ENCODE measurements around the gene ERMAP. TPM values are rescaled to one million over a fixed set of nuclear protein-coding genes. Genes with fewer than 3 reads are reported as not detected.

The ERMAP gene
- total and polyA plus RNA-seq, 10 of the 15 experiments (the other 5 are each of a cell fraction or from before 2014, with no cell fraction given) = 1.4 to 6.8 (median 4.1) TPM

DNA sequence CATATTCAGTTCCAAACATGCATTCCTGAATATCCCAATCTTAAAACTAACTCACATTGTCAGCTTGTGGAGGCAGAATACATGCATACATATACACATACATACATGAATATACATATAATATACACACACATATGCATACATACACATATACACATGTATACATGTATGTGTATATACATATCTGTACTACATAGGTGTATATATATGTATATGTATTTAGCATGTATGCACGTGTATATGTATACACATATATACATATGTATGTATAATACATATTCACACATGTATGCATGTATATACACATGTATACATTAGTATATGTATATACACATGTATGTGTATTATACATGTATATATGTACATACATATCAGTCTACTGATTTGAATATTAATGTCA, 28.3 kb downstream of the ERMAP start:
- FAIRE-seq = peak; percentile 57
- whole genome bisulfite sequencing (ENCODE audit: insufficient coverage, insufficient replicate concordance, low lambda C conversion rate, missing lambda C conversion rate) = 78% methylated on average over 1 of the region's 1 CpG
- intact Hi-C loops (cut with micrococcal nuclease; ENCODE audit: unreplicated experiment) (loop anchor here (5.0 kb wide), 1 partner anchor 78 kb away; the partner anchor contains the start of genes C1orf50 and P3H1), in situ Hi-C loops (cut with MboI) (no loop called here)
- no peak for ATAC-seq
- Histone ChIP-seq H3K36me3 (ENCODE audit: control insufficient read depth in 2 of 2, insufficient read depth in 2 of 2, low read length in 1 of 2) (no peaks in the 10 kb centered on the region), H3K9me3 (replicated peaks; ENCODE audit: control insufficient read depth, insufficient read depth, low read length) (no peaks in the 10 kb centered on the region), H3K27me3 (replicated peaks in 1 of 2; ENCODE audit: control insufficient read depth in 2 of 2, insufficient read depth in 2 of 2, low read length in 1 of 2) (no peaks in the 10 kb centered on the region), H2AFZ (ENCODE audit: control insufficient read depth, low read depth, low read length) (no peak overlapping the region), H3K9ac (ENCODE audit: control insufficient read depth, insufficient read depth, low read length) (no peak overlapping the region), H3K4me2 (ENCODE audit: control insufficient read depth, insufficient read depth) (peak overlapping the region; percentile 23), H3K27ac (ENCODE audit: control insufficient read depth, insufficient read depth) (no peak overlapping the region), H3K4me3 (no peak overlapping the region; the same call in 1 of the 2 replicates), H3K79me2 (ENCODE audit: control insufficient read depth, insufficient read depth, low read length) (peaks cover 30% of the 10 kb centered on the region), H4K20me1 (ENCODE audit: control insufficient read depth, insufficient read depth) (no peaks in the 10 kb centered on the region), H3K4me1 (ENCODE audit: control insufficient read depth, insufficient read depth, low read length) (no peaks in the 10 kb centered on the region)
- POLR2A ChIA-PET = interaction anchor here (0.5 to 4.8 kb wide), 3 partner anchors 29 to 131 kb away, joined by 3 to 53 read pairs (median 4); partner anchors contain the start of genes C1orf50 and P3H1
- CTCF ChIA-PET = interaction anchor here (1.2 to 3.4 kb wide), 5 partner anchors 20 to 78 kb away, joined by 4 to 12 read pairs (median 10); partner anchors contain the start of gene SVBP
- RAD21 ChIA-PET (ENCODE audit: unreplicated experiment) = interaction anchor here (1.6 to 3.1 kb wide), 5 partner anchors 28 to 79 kb away, joined by 3 to 16 read pairs (median 7); partner anchors contain the start of genes C1orf50, ERMAP, P3H1 and SVBP
- SMC1A ChIA-PET (ENCODE audit: uncharacterized antibody, unreplicated experiment) = interaction anchor here (1.3 to 3.8 kb wide), 5 partner anchors 12 to 78 kb away, joined by 3 to 27 read pairs (median 4); partner anchors contain the start of genes ERMAP and SVBP
- no TSS peak for BruUV-seq (replicated peaks)
- DNase-seq (ENCODE audit: low read depth, low spot score) = no peak
- TF ChIP-seq SPI1 (IDR thresholded peaks at IDR 0.05; ENCODE audit: borderline replicate concordance, insufficient read depth, low read depth, low read length) (no peak), ZNF274 (IDR thresholded peaks at IDR 0.05; ENCODE audit: insufficient read depth, insufficient read length) (no peak), EED (IDR thresholded peaks at IDR 0.05; ENCODE audit: low read depth) (no peak), HDAC6 (IDR thresholded peaks at IDR 0.05; ENCODE audit: unreplicated experiment) (no peak), TARDBP (IDR thresholded peaks at IDR 0.05; ENCODE audit: borderline replicate concordance) (no peak), SUPT20H (IDR thresholded peaks at IDR 0.05; ENCODE audit: borderline replicate concordance, control insufficient read depth, low read depth, low read length) (no peak), HCFC1 (IDR thresholded peaks at IDR 0.05; ENCODE audit: low read length) (no peak), NFYA (IDR thresholded peaks at IDR 0.05; ENCODE audit: borderline replicate concordance, low read depth, low read length) (no peak), ATF7 (IDR thresholded peaks at IDR 0.05; ENCODE audit: low read depth) (no peak), PAX8 (IDR thresholded peaks at IDR 0.05) (no peak), PML (IDR thresholded peaks at IDR 0.05; ENCODE audit: low read length) (no peak), RCOR1 (conservative IDR thresholded peaks at IDR 0.05; ENCODE audit: low read depth, low read length) (no peak)
- TF ChIP-seq, protein P1, sequence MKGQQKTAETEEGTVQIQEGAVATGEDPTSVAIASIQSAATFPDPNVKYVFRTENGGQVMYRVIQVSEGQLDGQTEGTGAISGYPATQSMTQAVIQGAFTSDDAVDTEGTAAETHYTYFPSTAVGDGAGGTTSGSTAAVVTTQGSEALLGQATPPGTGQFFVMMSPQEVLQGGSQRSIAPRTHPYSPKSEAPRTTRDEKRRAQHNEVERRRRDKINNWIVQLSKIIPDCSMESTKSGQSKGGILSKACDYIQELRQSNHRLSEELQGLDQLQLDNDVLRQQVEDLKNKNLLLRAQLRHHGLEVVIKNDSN (IDR thresholded peaks at IDR 0.05; ENCODE audit: borderline replicate concordance, extremely low read length, insufficient read depth, low read depth, low read length) = no peak
- TF ChIP-seq, protein P2, sequence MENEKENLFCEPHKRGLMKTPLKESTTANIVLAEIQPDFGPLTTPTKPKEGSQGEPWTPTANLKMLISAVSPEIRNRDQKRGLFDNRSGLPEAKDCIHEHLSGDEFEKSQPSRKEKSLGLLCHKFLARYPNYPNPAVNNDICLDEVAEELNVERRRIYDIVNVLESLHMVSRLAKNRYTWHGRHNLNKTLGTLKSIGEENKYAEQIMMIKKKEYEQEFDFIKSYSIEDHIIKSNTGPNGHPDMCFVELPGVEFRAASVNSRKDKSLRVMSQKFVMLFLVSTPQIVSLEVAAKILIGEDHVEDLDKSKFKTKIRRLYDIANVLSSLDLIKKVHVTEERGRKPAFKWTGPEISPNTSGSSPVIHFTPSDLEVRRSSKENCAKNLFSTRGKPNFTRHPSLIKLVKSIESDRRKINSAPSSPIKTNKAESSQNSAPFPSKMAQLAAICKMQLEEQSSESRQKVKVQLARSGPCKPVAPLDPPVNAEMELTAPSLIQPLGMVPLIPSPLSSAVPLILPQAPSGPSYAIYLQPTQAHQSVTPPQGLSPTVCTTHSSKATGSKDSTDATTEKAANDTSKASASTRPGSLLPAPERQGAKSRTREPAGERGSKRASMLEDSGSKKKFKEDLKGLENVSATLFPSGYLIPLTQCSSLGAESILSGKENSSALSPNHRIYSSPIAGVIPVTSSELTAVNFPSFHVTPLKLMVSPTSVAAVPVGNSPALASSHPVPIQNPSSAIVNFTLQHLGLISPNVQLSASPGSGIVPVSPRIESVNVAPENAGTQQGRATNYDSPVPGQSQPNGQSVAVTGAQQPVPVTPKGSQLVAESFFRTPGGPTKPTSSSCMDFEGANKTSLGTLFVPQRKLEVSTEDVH (IDR thresholded peaks at IDR 0.05; ENCODE audit: low read depth, partially characterized antibody) = no peak
- TF ChIP-seq, protein P3, sequence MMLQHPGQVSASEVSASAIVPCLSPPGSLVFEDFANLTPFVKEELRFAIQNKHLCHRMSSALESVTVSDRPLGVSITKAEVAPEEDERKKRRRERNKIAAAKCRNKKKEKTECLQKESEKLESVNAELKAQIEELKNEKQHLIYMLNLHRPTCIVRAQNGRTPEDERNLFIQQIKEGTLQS (IDR thresholded peaks at IDR 0.05; ENCODE audit: borderline replicate concordance, extremely low read depth, low read depth, low read length) = no peak
- TF ChIP-seq, protein P4, sequence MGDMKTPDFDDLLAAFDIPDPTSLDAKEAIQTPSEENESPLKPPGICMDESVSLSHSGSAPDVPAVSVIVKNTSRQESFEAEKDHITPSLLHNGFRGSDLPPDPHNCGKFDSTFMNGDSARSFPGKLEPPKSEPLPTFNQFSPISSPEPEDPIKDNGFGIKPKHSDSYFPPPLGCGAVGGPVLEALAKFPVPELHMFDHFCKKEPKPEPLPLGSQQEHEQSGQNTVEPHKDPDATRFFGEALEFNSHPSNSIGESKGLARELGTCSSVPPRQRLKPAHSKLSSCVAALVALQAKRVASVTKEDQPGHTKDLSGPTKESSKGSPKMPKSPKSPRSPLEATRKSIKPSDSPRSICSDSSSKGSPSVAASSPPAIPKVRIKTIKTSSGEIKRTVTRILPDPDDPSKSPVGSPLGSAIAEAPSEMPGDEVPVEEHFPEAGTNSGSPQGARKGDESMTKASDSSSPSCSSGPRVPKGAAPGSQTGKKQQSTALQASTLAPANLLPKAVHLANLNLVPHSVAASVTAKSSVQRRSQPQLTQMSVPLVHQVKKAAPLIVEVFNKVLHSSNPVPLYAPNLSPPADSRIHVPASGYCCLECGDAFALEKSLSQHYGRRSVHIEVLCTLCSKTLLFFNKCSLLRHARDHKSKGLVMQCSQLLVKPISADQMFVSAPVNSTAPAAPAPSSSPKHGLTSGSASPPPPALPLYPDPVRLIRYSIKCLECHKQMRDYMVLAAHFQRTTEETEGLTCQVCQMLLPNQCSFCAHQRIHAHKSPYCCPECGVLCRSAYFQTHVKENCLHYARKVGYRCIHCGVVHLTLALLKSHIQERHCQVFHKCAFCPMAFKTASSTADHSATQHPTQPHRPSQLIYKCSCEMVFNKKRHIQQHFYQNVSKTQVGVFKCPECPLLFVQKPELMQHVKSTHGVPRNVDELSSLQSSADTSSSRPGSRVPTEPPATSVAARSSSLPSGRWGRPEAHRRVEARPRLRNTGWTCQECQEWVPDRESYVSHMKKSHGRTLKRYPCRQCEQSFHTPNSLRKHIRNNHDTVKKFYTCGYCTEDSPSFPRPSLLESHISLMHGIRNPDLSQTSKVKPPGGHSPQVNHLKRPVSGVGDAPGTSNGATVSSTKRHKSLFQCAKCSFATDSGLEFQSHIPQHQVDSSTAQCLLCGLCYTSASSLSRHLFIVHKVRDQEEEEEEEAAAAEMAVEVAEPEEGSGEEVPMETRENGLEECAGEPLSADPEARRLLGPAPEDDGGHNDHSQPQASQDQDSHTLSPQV (IDR thresholded peaks at IDR 0.05) = no peak
